Stomach (tissue), 9 donors: ENCODE measurements around the gene NAIF1. TPM values are rescaled to one million over a fixed set of nuclear protein-coding genes. Genes with fewer than 3 reads are reported as not detected.

ENCODE experiments used
- DNase-seq, 2 donors: peaks; one replicate each; pipeline versions ENCODE4 v3.0.0 to v3.0.0-alpha.2; 2013 to 2019
- H3K27ac ChIP-seq, 5 donors: fragments of 200-600 bp in 4 of 5; sonication (generic) in 4 of 5; one replicate each; pipeline ENCODE4 v1.5.1; 2013 to 2019; ENCODE audit warnings: mild to moderate bottlenecking in 1 of 5, moderate library complexity in 1 of 5
- H3K27me3 ChIP-seq, 3 donors: fragments of 200-600 bp; sonication (generic); one replicate each; pipeline ENCODE4 v1.5.1; 2017 to 2019; ENCODE audit warnings: mixed run types in 1 of 3
- H3K36me3 ChIP-seq, 4 donors: fragments of 200-600 bp; sonication (generic); 1 replicate in 3 of 4; 2 replicates in 1 of 4; pipeline ENCODE4 v1.5.1; 2016 to 2019
- H3K4me1 ChIP-seq, 4 donors: fragments of 200-600 bp; sonication (generic); one replicate each; pipeline ENCODE4 v1.5.1; 2016 to 2019
- H3K4me3 ChIP-seq, 4 donors: fragments of 200-600 bp; sonication (generic) in 3 of 4; one replicate each; pipeline ENCODE4 v1.5.1; 2016 to 2019; ENCODE audit warnings: mild to moderate bottlenecking in 1 of 4
- H3K9me3 ChIP-seq, 4 donors: fragments of 200-600 bp; sonication (generic); one replicate each; pipeline ENCODE4 v1.5.1; 2016 to 2019
- EP300 ChIP-seq: sonication (generic); formaldehyde crosslinking; IDR thresholded peaks from one replicate; pipeline ENCODE4 v1.6.1; 2017; ENCODE audit warnings: antibody characterized with exemption
- POLR2A ChIP-seq, 4 donors: fragments of 450-650 bp; IDR thresholded peaks; one replicate each; pipeline ENCODE4 v1.6.1; 2016; ENCODE audit warnings: antibody characterized with exemption in 4 of 4, control low read depth in 2 of 4, mild to moderate bottlenecking in 1 of 4, moderate library complexity in 1 of 4
- POLR2AphosphoS5 ChIP-seq, 3 donors: sonication (generic); formaldehyde crosslinking; IDR thresholded peaks; one replicate each; pipeline ENCODE4 v1.6.1; 2016; ENCODE audit warnings: antibody characterized with exemption in 3 of 3
- WGBS, 5 donors: extraction: QIAGEN DNeasy Blood & Tissue Kit in 3 of 5; methylation state at CpG; one replicate each; pipeline versions ENCODE4 v1.1.5 to v1.1.7; 2013 to 2018; 5-methylcytosine and 5-hydroxymethylcytosine counted together
- intact Hi-C: fragments of 100-400 bp; cut with DNase I; formaldehyde crosslinking; loops from one replicate; pipeline ENCODE4 v1.15.1; 2023; ENCODE audit warnings: low total_unique reads
- polyA plus RNA-seq, 3 donors: library from polyadenylated mRNA; stranded (reverse); fragments of 200-250 nt; gene quantifications; one replicate each; pipeline ENCODE4 v1.2.3, GENCODE V29; 2013
- total RNA-seq, 5 donors: library from RNA; depleted of rRNA; stranded (reverse); fragments of >200 nt; gene quantifications; one replicate each; pipeline versions ENCODE4 v1.1.0 to v1.2.3, GENCODE V29; 2014 to 2016
- TF ChIP-seq, protein P1 (sequence below), 7 experiments: fragments of 450-650 bp in 4 of 7; fragments of 200-600 bp in 3 of 7; sonication (generic) in 3 of 7; IDR thresholded peaks; one replicate each; pipeline ENCODE4 v1.5.1; 2016 to 2019; ENCODE audit warnings: antibody characterized with exemption in 7 of 7, control low read depth in 2 of 7, mild to moderate bottlenecking in 1 of 7
- donor health status: healthy with polysubstance abuse.
- donor health status: Bipolar disorder and iron deficiency.
- donor health status: healthy.

The NAIF1 gene
- total and polyA plus RNA-seq, 8 donors = 1.8 to 40.3 (median 7.8) TPM

DNA sequence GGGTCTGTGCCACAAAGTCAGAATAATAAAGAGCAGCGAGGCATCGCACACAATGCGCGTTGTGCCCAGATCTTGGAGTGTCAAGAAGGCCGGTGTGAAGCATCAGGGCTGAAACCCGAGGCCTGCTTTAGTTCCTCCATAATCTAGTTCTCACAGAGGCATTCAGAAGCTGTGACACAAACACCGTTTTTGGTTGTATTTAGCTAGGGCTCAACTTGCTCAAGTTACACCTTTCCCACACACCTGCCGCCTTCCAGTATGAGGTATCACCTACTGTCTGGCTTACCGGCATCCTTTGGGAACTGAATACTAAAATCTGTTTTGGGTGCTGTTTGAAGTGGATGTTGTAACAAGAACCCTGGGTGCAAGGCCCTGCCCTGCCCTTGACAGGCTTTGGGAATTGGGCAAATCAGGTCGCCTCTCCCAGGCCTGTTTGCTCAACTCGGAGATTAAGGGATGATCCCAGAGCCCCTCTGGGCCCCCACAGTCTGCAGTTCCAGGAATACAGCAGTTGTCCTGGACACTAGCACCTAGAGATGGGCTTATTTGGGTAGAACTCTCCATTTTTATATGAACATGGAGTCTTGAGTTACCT, 27.9 kb upstream of the NAIF1 start:
- TF ChIP-seq POLR2A (IDR thresholded peaks at IDR 0.05) (no peak), EP300 (no peak), POLR2AphosphoS5 (IDR thresholded peaks at IDR 0.05) (no peak)
- TF ChIP-seq, protein P1, sequence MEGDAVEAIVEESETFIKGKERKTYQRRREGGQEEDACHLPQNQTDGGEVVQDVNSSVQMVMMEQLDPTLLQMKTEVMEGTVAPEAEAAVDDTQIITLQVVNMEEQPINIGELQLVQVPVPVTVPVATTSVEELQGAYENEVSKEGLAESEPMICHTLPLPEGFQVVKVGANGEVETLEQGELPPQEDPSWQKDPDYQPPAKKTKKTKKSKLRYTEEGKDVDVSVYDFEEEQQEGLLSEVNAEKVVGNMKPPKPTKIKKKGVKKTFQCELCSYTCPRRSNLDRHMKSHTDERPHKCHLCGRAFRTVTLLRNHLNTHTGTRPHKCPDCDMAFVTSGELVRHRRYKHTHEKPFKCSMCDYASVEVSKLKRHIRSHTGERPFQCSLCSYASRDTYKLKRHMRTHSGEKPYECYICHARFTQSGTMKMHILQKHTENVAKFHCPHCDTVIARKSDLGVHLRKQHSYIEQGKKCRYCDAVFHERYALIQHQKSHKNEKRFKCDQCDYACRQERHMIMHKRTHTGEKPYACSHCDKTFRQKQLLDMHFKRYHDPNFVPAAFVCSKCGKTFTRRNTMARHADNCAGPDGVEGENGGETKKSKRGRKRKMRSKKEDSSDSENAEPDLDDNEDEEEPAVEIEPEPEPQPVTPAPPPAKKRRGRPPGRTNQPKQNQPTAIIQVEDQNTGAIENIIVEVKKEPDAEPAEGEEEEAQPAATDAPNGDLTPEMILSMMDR (IDR thresholded peaks at IDR 0.05) = no peak
- no peak for DNase-seq
- Histone ChIP-seq H3K36me3 (no peaks in the 10 kb centered on the region), H3K27ac (peak overlapping the region; percentile 89 to 97 (median 93)), H3K27me3 (no peaks in the 10 kb centered on the region), H3K9me3 (no peaks in the 10 kb centered on the region), H3K4me3 (no peak overlapping the region), H3K4me1 (peaks cover 50 to 96% (median 72%) of the 10 kb centered on the region in 4 donors)
- 74 to 85% (median 80%) methylated on average over 11 of the region's 11 CpGs for WGBS, 5 donors
- intact Hi-C loops = no loop called here

DNA sequence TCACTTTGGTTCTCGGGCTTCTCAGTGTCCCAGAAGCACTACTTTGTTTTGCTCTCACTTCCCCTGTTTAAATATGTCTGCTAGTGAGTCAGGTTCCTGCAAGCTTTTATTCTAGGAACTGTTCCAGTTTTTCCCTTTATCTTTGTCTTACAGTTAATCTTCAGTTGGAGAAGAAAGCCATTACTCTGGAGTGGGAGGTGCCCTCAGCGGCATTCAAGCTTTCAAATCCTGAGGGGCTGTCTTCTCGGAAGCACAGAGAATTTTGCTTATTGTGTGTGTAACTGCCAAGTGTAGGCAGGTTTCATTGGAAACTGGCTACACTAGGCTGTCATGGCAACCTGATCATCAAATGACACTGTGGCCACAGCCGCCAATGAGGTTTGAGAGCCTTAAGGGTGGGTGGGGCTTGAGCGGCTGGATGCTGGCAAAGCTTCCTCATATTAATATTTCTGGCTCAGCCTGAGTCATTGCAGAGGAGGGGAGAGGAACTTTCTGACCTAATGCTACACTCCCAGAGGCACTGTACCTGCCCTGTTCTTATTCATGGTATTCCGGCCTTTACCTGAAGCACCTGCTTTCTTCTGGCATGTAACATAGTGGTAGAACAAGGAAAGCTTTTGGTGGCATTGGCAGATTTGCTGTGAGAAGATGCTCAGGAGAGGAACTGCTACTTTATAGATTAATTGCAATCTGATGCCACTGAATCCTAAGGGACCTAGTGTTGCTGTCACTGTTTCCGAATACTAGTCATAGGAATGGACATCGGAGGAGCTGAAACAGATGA, 27.2 kb upstream of the NAIF1 start:
- Histone ChIP-seq H3K27ac (peak overlapping the region; percentile 89 to 97 (median 93)), H3K4me1 (peaks cover 43 to 93% (median 67%) of the 10 kb centered on the region in 4 donors), H3K9me3 (no peaks in the 10 kb centered on the region), H3K36me3 (no peaks in the 10 kb centered on the region), H3K27me3 (no peaks in the 10 kb centered on the region), H3K4me3 (peak overlapping the region in 3 of 4 donors; percentile 7 to 26 (median 18))
- intact Hi-C loops = no loop called here
- peak; percentile 92 to 99 for DNase-seq
- TF ChIP-seq, protein P1 (IDR thresholded peaks at IDR 0.05) = no peak
- TF ChIP-seq EP300 = no peak
- TF ChIP-seq POLR2AphosphoS5 (IDR thresholded peaks at IDR 0.05) = peak; percentile 65 to 88 (median 78)
- TF ChIP-seq POLR2A (IDR thresholded peaks at IDR 0.05) = peak in 1 of 4 donors; percentile 26
- WGBS, 5 donors = 15 to 23% (median 22%) methylated on average over 8 of the region's 8 CpGs

DNA sequence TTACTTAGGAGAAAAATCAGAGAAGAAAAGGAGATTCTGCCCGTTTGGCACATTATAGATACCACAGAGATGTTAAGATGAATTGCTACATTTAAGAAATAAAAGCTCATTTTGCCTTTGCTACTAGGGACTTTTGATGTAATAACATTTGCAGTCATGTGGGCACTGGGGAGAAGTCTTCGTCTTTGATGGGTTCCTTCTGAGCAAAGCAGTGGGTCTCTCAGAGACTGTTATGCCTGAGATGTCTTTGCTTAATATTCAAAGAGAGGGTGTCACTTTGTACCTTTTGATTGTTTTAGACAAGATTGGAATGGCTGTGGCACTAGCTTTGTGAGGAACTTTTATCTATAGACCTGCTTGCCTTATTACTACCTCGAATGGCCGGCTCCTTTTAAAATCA, 25.9 kb upstream of the NAIF1 start:
- no peak overlapping the region for H3K4me3 ChIP-seq
- no peaks in the 10 kb centered on the region for H3K36me3 ChIP-seq
- no peaks in the 10 kb centered on the region for H3K27me3 ChIP-seq
- TF ChIP-seq EP300 (no peak), POLR2AphosphoS5 (IDR thresholded peaks at IDR 0.05) (no peak), POLR2A (IDR thresholded peaks at IDR 0.05) (no peak)
- TF ChIP-seq, protein P1 (IDR thresholded peaks at IDR 0.05) = no peak
- 51 to 66% (median 58%) methylated on average over 4 of the region's 4 CpGs for WGBS, 5 donors
- DNase-seq = peak in 1 of 2 donors; percentile 16
- peak overlapping the region; percentile 89 to 97 (median 93) for H3K27ac ChIP-seq
- intact Hi-C loops = no loop called here
- no peaks in the 10 kb centered on the region for H3K9me3 ChIP-seq
- H3K4me1 ChIP-seq = peaks cover 38 to 94% (median 68%) of the 10 kb centered on the region in 4 donors

DNA sequence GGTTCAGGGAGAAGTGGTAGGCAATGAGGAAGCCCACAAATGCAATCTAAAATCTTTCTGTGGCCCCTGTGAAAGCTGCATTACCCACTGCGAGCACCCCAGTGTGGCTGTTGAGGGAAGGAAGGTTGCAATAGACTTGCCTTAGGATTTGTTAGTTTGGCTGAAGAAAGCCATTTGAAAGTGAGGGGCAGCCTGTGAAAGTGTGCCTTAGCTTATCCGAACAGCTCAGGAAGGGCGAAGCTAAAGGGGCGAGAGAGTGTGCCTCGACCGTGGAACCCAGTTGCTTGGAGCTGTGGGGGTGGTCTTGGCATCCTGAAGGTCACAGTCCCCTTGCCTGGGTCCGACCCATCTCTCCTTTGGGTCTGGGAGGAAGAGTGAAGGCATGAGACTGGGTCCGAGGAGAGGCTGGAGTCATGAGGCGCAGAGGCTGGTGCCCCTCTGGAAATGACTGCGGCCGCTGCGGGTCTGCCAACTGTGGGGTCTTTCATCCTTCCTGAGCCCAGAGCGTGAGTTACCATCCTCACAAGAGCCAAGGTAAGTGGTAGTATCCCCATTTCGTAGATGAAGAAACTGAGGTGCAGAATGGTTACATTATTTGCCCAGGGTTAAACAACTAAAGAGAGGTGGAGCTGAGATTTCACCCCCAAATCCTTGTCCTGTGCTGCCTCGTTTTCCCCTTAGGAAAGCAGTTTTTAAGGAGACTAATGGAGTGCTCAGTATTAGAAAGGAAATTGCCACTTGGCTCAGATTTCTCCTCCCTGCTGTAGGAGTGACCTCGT, 25.3 kb upstream of the NAIF1 start:
- Histone ChIP-seq H3K27me3 (no peaks in the 10 kb centered on the region), H3K4me1 (peaks cover 32 to 92% (median 65%) of the 10 kb centered on the region in 4 donors), H3K4me3 (no peak overlapping the region), H3K27ac (peak overlapping the region in 4 of 5 donors; percentile 91 to 97 (median 94)), H3K36me3 (no peaks in the 10 kb centered on the region), H3K9me3 (no peaks in the 10 kb centered on the region)
- DNase-seq = peak in 1 of 2 donors; percentile 12
- intact Hi-C loops = no loop called here
- TF ChIP-seq POLR2AphosphoS5 (IDR thresholded peaks at IDR 0.05) (no peak), EP300 (no peak), POLR2A (IDR thresholded peaks at IDR 0.05) (no peak)
- TF ChIP-seq, protein P1 (IDR thresholded peaks at IDR 0.05) = no peak
- 79 to 86% (median 82%) methylated on average over 16 of the region's 16 CpGs for WGBS, 5 donors
